Common myeloid progenitor, CD34-positive (primary cell): ENCODE measurements around the gene CCDC12.

ENCODE experiments used
- CTCF ChIA-PET: fragments of 350-600 bp; sonication (Branson Sonifier 250); formaldehyde crosslinking; loops from one replicate; lab custom pipeline; 2021; ENCODE audit warnings: antibody characterized with exemption; lab: Charles Lee
- POLR2A ChIA-PET: fragments of 350-600 bp; sonication (Branson Sonifier 250); formaldehyde crosslinking; loops from one replicate; lab custom pipeline; 2021; ENCODE audit warnings: antibody characterized with exemption; lab: Charles Lee
- DNase-seq, 3 donors: peaks; one replicate each; pipeline versions ENCODE4 v3.0.0 to v3.0.0-alpha.2; 2013
- H3K27ac ChIP-seq, 2 experiments: 1 replicate in 1 of 2; 2 replicates in 1 of 2; pipeline ENCODE4 v1.7.0; 2013; ENCODE audit warnings: inconsistent platforms in 2 of 2, low read length in 2 of 2, mild to moderate bottlenecking in 2 of 2, low read depth in 1 of 2, moderate library complexity in 1 of 2; ENCODE audit not compliant: severe bottlenecking in 2 of 2, insufficient read depth in 1 of 2, poor library complexity in 1 of 2
- H3K27me3 ChIP-seq, 5 experiments: replicated peaks in 2 of 5; 1 replicate in 3 of 5; 2 replicates in 2 of 5; pipeline versions ENCODE4 v1.6.1 to v1.7.0; 2013; ENCODE audit warnings: low read length in 4 of 5, mild to moderate bottlenecking in 2 of 5, moderate library complexity in 2 of 5, inconsistent platforms in 1 of 5; ENCODE audit not compliant: insufficient read depth in 5 of 5, control insufficient read depth in 4 of 5
- H3K36me3 ChIP-seq, 4 experiments: 1 replicate in 2 of 4; 2 replicates in 2 of 4; pipeline versions ENCODE4 v1.6.1 to v1.7.0; 2013; ENCODE audit warnings: low read length in 3 of 4, control low read depth in 1 of 4, mild to moderate bottlenecking in 1 of 4; ENCODE audit not compliant: control insufficient read depth in 4 of 4, insufficient read depth in 4 of 4
- H3K4me1 ChIP-seq, 4 experiments: 1 replicate in 3 of 4; 2 replicates in 1 of 4; pipeline versions ENCODE4 v1.6.1 to v1.7.1; 2013; ENCODE audit warnings: low read length in 3 of 4, mild to moderate bottlenecking in 3 of 4, control low read depth in 1 of 4, inconsistent platforms in 1 of 4, moderate library complexity in 1 of 4; ENCODE audit not compliant: control insufficient read depth in 4 of 4, insufficient read depth in 4 of 4; ENCODE audit errors: control extremely low read depth in 1 of 4
- H3K4me3 ChIP-seq, 7 experiments: 1 replicate in 4 of 7; 2 replicates in 3 of 7; pipeline versions ENCODE4 v1.5.1 to v1.7.0; 2013; ENCODE audit warnings: mild to moderate bottlenecking in 7 of 7, low read length in 6 of 7, moderate library complexity in 6 of 7, inconsistent platforms in 2 of 7, low read depth in 2 of 7, control low read depth in 1 of 7; ENCODE audit not compliant: insufficient read depth in 4 of 7, control insufficient read depth in 1 of 7; ENCODE audit errors: extremely low read depth in 1 of 7
- H3K9me3 ChIP-seq, 5 experiments: 1 replicate in 4 of 5; 2 replicates in 1 of 5; pipeline versions ENCODE4 v1.6.1 to v1.7.1; 2013; ENCODE audit warnings: low read length in 4 of 5, mild to moderate bottlenecking in 2 of 5, inconsistent platforms in 1 of 5, low read depth in 1 of 5, moderate library complexity in 1 of 5; ENCODE audit not compliant: control insufficient read depth in 4 of 5, insufficient read depth in 2 of 5; ENCODE audit errors: control extremely low read depth in 1 of 5
- WGBS: methylation state at CpG from one replicate; pipeline ENCODE4 v1.1.5; 2013; ENCODE audit not compliant: insufficient coverage; 5-methylcytosine and 5-hydroxymethylcytosine counted together

Gene CCDC12

DNA sequence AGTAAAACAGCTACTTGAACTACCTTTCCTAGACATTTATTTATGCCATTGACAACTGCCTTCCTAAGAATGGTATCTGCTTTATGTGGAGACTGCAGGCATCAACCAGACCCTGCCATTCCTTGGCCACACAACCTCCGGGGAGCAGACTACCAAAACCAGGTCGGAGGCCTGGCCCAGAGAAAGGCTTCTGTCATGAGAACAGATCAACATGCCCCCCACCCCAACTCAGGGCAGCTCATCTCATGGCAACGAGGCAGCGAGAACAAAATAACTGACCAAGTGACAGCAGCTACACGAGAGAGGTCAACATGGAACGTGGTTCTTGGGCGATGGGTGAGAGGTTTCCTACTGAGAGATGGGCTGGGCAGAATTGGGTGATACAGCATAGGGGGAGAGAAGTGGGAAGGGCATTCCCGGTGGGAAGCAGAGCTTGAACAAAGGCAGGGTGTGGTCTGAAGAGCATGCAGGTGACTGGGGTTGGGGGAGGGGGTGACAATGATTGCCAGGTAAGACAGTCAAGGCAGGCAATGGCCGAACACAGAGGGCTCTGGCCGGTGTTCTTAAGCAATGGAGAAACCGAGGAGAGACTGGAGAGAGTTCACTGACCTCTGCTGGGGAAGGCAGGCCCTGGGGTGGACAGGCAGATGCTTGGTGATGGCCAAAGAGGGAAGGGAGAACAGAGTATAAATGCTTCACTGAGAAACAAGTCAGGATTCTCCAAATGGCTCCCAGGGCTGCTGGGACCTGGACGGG, 33.9 kb downstream of the CCDC12 start:
- CTCF ChIA-PET = interaction anchor here (0.9 to 1.8 kb wide), 5 partner anchors 12 to 57 kb away, joined by 3 to 5 read pairs (median 3); no protein-coding TSS in a partner anchor
- H3K36me3 ChIP-seq = peaks cover 5 to 85% (median 31%) of the 10 kb centered on the region in 4 experiments

DNA sequence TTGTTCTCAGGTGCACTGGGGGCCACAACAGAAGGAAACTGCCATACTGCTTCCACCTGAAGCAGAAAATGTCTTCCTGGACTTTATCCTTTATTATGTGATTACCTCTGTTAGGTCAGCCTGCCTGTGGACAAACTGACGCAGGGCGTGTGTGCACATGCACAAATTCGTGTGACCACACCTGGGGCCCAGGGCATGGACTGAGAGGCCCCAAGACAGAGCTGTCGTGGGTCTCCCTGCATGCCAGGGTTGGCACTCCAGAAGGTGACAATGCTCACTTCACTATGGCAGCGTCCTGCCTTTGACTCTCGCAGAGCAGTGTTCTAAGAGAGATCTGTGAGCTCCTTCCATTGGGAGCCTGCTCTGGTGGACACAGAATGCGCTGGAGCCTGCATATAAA, 34.5 kb downstream of the CCDC12 start:
- Histone ChIP-seq H3K36me3 (peaks cover 9 to 85% (median 33%) of the 10 kb centered on the region in 4 experiments), H3K9me3 (no peaks in the 10 kb centered on the region), H3K4me3 (no peak overlapping the region), H3K4me1 (peaks cover 0 to 25% (median 16%) of the 10 kb centered on the region in 4 experiments), H3K27ac (no peak overlapping the region), H3K27me3 (no peaks in the 10 kb centered on the region)
- ChIA-PET CTCF (interaction anchor here (0.9 to 1.8 kb wide), 6 partner anchors 11 to 58 kb away, joined by 3 to 5 read pairs (median 4); no protein-coding TSS in a partner anchor), POLR2A (no interaction called here)
- DNase-seq = no peak
- 98% methylated on average over 7 of the region's 7 CpGs for WGBS

More for the DNA sequence above, 33.9 kb downstream of the CCDC12 start:
- DNase-seq = no peak
- H3K27ac ChIP-seq = no peak overlapping the region
- 96% methylated on average over 12 of the region's 12 CpGs for WGBS
- no peaks in the 10 kb centered on the region for H3K27me3 ChIP-seq
- peaks cover 2 to 27% (median 22%) of the 10 kb centered on the region in 4 experiments for H3K4me1 ChIP-seq
- no peak overlapping the region for H3K4me3 ChIP-seq
- POLR2A ChIA-PET = no interaction called here
- no peaks in the 10 kb centered on the region for H3K9me3 ChIP-seq

DNA sequence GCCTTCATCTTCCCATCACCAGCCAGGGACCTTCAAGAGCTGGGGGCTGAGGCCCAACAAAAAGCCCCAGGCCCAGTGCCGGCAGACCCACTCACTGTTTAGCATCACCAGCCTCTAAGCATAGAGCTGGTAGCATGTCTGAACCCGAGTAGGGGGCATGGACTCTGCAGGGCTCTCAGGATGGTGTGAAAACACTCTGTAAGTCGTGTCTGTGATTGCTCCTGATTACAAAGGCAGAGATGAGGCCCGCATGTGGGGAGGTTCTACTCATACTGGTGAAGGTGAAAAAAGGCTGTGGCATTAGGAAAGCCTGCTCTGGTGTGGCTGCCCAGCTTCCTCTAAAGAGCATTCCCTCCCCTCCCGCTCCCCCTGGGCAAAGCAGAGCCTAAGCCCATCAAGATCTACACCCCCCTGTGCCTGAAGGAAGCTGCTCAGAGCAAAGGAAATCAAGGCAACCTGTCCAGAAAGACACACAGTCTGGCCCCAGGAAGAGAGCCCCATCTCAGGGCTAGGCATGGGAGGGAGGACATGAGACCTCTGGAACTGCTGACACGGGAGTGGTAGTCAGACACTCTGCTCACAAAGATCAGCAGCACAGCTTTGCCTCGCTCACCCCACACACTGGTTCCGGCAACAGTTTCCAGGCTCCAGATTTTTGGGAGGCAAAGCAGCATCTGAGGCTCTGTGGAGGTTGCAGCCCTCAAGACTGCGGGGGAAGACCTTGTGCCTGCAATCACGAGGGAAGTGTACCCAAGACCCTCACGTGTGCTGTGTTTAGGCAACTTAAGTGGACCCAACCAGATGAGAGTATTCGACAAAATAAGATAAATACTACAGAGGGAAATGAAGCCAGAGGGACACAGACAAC, 36.7 kb downstream of the CCDC12 start:
- peak overlapping the region in 1 of 2 experiments; percentile 35 for H3K27ac ChIP-seq
- peaks cover under 1 to 45% (median 14%) of the 10 kb centered on the region in 4 experiments for H3K4me1 ChIP-seq
- CTCF ChIA-PET = interaction anchor here (0.8 to 2.9 kb wide), 3 partner anchors 8 to 14 kb away, joined by 3 to 14 read pairs (median 12); no protein-coding TSS in a partner anchor
- no peaks in the 10 kb centered on the region for H3K27me3 ChIP-seq
- H3K36me3 ChIP-seq = peaks cover 9 to 90% (median 39%) of the 10 kb centered on the region in 4 experiments
- no peak overlapping the region for H3K4me3 ChIP-seq
- no peak for DNase-seq
- WGBS = 87% methylated on average over 10 of the region's 12 CpGs
- H3K9me3 ChIP-seq = no peaks in the 10 kb centered on the region
- POLR2A ChIA-PET = no interaction called here

DNA sequence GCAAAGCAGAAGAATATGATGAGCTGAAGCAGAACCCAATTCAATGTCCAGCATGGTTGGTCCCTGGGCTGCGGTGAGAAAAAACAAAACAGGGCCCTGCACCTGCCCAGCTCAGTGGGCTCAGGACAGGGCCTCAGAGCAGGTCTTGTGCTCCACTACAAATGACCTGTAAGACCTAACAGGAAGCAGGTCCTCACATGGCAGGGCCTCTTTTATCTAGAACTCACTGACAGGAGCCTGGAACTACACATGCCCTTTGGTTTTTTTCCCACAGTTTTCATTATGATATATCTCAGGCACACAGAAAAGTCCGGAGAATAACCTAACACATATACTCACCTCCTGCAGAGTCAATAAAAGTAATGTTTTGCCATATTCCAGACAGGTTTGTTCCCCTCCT, 38.4 kb downstream of the CCDC12 start:
- peaks cover 12 to 84% (median 40%) of the 10 kb centered on the region in 4 experiments for H3K36me3 ChIP-seq
- H3K27ac ChIP-seq = no peak overlapping the region
- no peaks in the 10 kb centered on the region for H3K27me3 ChIP-seq
- no peak for DNase-seq
- WGBS = 100% methylated on average over 2 of the region's 2 CpGs
- ChIA-PET CTCF (interaction anchor here (1.0 to 2.9 kb wide), 4 partner anchors 7 to 11 kb away, joined by 3 to 14 read pairs (median 8); no protein-coding TSS in a partner anchor), POLR2A (no interaction called here)
- no peak overlapping the region for H3K4me3 ChIP-seq
- no peaks in the 10 kb centered on the region for H3K9me3 ChIP-seq
- H3K4me1 ChIP-seq = peaks cover 7 to 59% (median 26%) of the 10 kb centered on the region in 4 experiments

DNA sequence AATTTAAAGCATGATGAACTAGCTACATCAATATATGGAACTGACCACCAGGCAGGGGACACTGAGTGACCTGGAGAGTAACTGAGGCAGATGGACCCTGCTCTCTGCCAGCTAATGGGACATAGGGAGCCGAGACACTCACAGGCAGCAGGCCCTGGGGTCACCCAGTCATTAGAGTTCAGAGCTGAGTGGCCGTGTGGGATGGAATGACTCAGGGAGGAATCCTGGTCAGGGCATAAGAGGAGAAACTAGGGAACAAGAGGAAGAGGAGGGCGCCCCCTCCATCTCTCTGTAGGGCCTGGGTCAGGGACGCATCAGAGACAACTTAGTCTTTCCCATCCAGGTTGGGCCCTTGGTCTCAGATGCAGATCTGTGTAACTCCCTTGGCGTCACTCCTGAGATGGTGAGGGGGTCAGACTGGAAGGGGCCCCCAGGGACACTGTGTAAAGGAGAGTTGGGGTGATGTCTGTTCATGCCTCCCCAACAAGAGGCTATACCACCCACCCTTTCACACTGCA, 39.8 kb downstream of the CCDC12 start:
- Histone ChIP-seq H3K4me3 (no peak overlapping the region), H3K36me3 (peaks cover 12 to 72% (median 35%) of the 10 kb centered on the region in 4 experiments), H3K27me3 (no peaks in the 10 kb centered on the region), H3K4me1 (peaks cover 18 to 72% (median 39%) of the 10 kb centered on the region in 4 experiments), H3K9me3 (no peaks in the 10 kb centered on the region), H3K27ac (peak overlapping the region in 1 of 2 experiments; percentile 36)
- ChIA-PET POLR2A (no interaction called here), CTCF (interaction anchor here (0.8 to 3.2 kb wide), 10 partner anchors 8 to 74 kb away, joined by 3 to 14 read pairs (median 3); no protein-coding TSS in a partner anchor)
- WGBS = 95% methylated on average over 4 of the region's 5 CpGs
- no peak for DNase-seq

DNA sequence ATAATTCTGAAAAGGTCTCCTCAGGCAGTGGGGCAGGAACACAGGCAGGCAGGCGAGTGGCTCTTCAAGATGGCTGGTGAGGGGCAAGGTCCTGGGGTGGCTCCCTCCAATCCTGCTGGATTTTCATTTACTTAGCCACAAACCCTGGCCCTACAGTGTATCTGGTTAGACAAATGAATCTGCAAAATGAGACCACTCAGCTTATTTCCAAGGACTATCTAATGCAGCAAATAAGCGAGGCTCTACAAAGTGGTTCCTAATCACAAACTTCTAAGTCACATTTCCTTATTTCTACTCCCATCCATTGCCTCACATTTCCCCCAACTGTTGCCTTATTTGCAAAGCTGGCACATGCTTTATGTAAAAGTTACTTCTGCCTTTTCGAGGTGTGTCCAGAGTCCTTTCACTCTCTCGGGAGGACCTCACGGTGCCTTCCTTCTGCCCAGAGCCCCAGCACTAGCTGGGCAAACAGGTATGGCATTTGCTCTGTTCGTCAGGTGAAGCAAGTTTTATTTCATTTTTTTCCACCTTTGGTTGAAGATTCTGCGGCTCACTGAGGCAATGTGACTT, 40.5 kb downstream of the CCDC12 start:
- Histone ChIP-seq H3K4me3 (no peak overlapping the region), H3K27ac (peak overlapping the region in 1 of 2 experiments; percentile 15), H3K9me3 (no peaks in the 10 kb centered on the region), H3K36me3 (peaks cover 12 to 72% (median 33%) of the 10 kb centered on the region in 4 experiments), H3K4me1 (peaks cover 25 to 79% (median 46%) of the 10 kb centered on the region in 4 experiments), H3K27me3 (no peaks in the 10 kb centered on the region)
- 94% methylated on average over 7 of the region's 7 CpGs for WGBS
- ChIA-PET POLR2A (no interaction called here), CTCF (interaction anchor here (0.7 to 3.2 kb wide), 18 partner anchors 9 to 88 kb away, joined by 3 to 14 read pairs (median 3); no protein-coding TSS in a partner anchor)
- DNase-seq = no peak
